ENCODE results near the gene C2CD4C. TPM values are rescaled to one million over a fixed set of nuclear protein-coding genes. Genes with fewer than 3 reads are reported as not detected.

The C2CD4C gene
- total RNA-seq, 1 experiment from 2014 or later = 7.1 TPM

GRCh38 chr19:422213-422916, 13.4 kb upstream of the C2CD4C start:
- H3K36me3 ChIP-seq (ENCODE audit: control insufficient read depth in 1 of 2, insufficient read depth in 2 of 2, low read length in 2 of 2) = no peaks in the 10 kb centered on the region
- H3K4me3 ChIP-seq (replicated peaks in 1 of 2; ENCODE audit: low read depth in 1 of 2, low read length in 2 of 2) = no peak overlapping the region
- no peak overlapping the region for H3K27ac ChIP-seq (ENCODE audit: low read depth, low read length)
- no peak overlapping the region for H3K4me2 ChIP-seq (ENCODE audit: low read length)
- H2AFZ ChIP-seq (ENCODE audit: low read depth, low read length, poor library complexity, severe bottlenecking) = no peak overlapping the region
- H3K9me2 ChIP-seq (ENCODE audit: insufficient read depth) = no peaks in the 10 kb centered on the region
- H4K20me1 ChIP-seq (ENCODE audit: insufficient read depth) = no peaks in the 10 kb centered on the region
- no peaks in the 10 kb centered on the region for H3K9me3 ChIP-seq (ENCODE audit: control insufficient read depth in 1 of 2, insufficient read depth in 1 of 2, low read depth in 1 of 2, low read length in 2 of 2)
- no peaks in the 10 kb centered on the region for H3K27me3 ChIP-seq (ENCODE audit: insufficient read depth, low read length)
- no peak for TF ChIP-seq FOSL1 (IDR thresholded peaks at IDR 0.05; ENCODE audit: low read depth)
- TF ChIP-seq SP1 (IDR thresholded peaks at IDR 0.05; ENCODE audit: low read depth) = no peak
- no peak for TF ChIP-seq ATF3 (IDR thresholded peaks at IDR 0.05)
- no peak for TF ChIP-seq ELF1 (IDR thresholded peaks at IDR 0.05; ENCODE audit: borderline replicate concordance, low read depth)
- TF ChIP-seq EGR1 (IDR thresholded peaks at IDR 0.05; ENCODE audit: low read depth) = no peak
- no peak for TF ChIP-seq CEBPB (IDR thresholded peaks at IDR 0.05; ENCODE audit: low read depth)
- no peak for TF ChIP-seq CBX3 (IDR thresholded peaks at IDR 0.05; ENCODE audit: low read depth)
- no peak for TF ChIP-seq TCF7L2 (IDR thresholded peaks at IDR 0.05; ENCODE audit: borderline replicate concordance, extremely low read depth, insufficient read depth, insufficient read length)
- no peak for TF ChIP-seq ZNF274 (IDR thresholded peaks at IDR 0.05; ENCODE audit: low read depth, low read length)
- no peak for TF ChIP-seq MAX (IDR thresholded peaks at IDR 0.05)
- no peak for TF ChIP-seq JUND (IDR thresholded peaks at IDR 0.05)
- no peak for TF ChIP-seq EZH2phosphoT487 (IDR thresholded peaks at IDR 0.05; ENCODE audit: borderline replicate concordance)
- TF ChIP-seq YY1 (IDR thresholded peaks at IDR 0.05; ENCODE audit: extremely low read depth, insufficient replicate concordance, low read depth, low read length) = no peak
- TF ChIP-seq EZH2 (IDR thresholded peaks at IDR 0.05) = no peak
- no peak for TF ChIP-seq SIN3A (IDR thresholded peaks at IDR 0.05; ENCODE audit: low read depth)
- no peak for TF ChIP-seq POLR2A (IDR thresholded peaks at IDR 0.05; ENCODE audit: borderline replicate concordance, extremely low read depth, insufficient read depth, insufficient read length)
- TF ChIP-seq POLR2AphosphoS5 (IDR thresholded peaks at IDR 0.05; ENCODE audit: low read depth, low read length) = no peak
- TF ChIP-seq CTCF (IDR thresholded peaks at IDR 0.05 in 2 of 3, conservative IDR thresholded peaks at IDR 0.05 in 1 of 3; ENCODE audit: borderline replicate concordance in 1 of 3, insufficient read depth in 1 of 3, low read depth in 2 of 3, low read length in 2 of 3) = no peak
- H3K4me1 ChIP-seq (ENCODE audit: control insufficient read depth in 1 of 2, insufficient read depth in 2 of 2, low read length in 2 of 2) = no peaks in the 10 kb centered on the region
- ATAC-seq = no peak
- no TSS peak for BruUV-seq (replicated peaks)
- DNase-seq (ENCODE audit: low read depth, low spot score) = no peak
- ChIA-PET POLR2A (no interaction called here), CTCF (no interaction called here), RAD21 (ENCODE audit: low non-redundant PET in 1 of 2, low total read pairs in 2 of 2, uncharacterized antibody in 2 of 2, unreplicated experiment in 2 of 2) (interaction anchor here in 1 of 2 experiments (0.6 kb wide), 2 partner anchors 17 to 81 kb away, joined by 3 to 4 read pairs; no protein-coding TSS in a partner anchor)
- no peak overlapping the region for H3K9ac ChIP-seq (ENCODE audit: low read length)
- H3K79me2 ChIP-seq (ENCODE audit: insufficient read depth, low read length) = no peaks in the 10 kb centered on the region
- intact Hi-C loops (cut with micrococcal nuclease) = no loop called here

All from HCT116 (cell line).